K562 (cell line): ENCODE data around the gene PRDX1. TPM values are rescaled to one million over a fixed set of nuclear protein-coding genes. Genes with fewer than 3 reads are reported as not detected.
A peak's percentile ranks its signal among the peaks of the same experiment; 100 is the strongest.

Experiments used
- FOXA3 ChIP-seq, 2 experiments: fragments of 450-650 bp in 1 of 2; sonication (generic) in 1 of 2; formaldehyde crosslinking; IDR thresholded peaks in 1 of 2; conservative IDR thresholded peaks in 1 of 2; 2 replicates each; pipeline versions ENCODE4 v1.4.0 to v1.8.0; 2020 to 2022; ENCODE audit warnings: mild to moderate bottlenecking in 2 of 2, missing genetic modification reagents in 1 of 2
- FOXK1 ChIP-seq: sonication (generic); formaldehyde crosslinking; IDR thresholded peaks from 2 replicates; pipeline ENCODE4 v1.8.0; 2022; ENCODE audit warnings: missing genetic modification reagents, mild to moderate bottlenecking, borderline replicate concordance
- PRDM10 ChIP-seq: fragments of 450-650 bp; IDR thresholded peaks from 2 replicates; pipeline ENCODE4 v1.6.1; 2018; ENCODE audit not compliant: partially characterized antibody
- RHOXF2B ChIP-seq: fragments of 250-450 bp; sonication (Bioruptor Pico); conservative IDR thresholded peaks from 2 replicates; pipeline ENCODE4 v1.5.1; 2021
- ZNF318 ChIP-seq, 2 experiments: fragments of 450-650 bp; IDR thresholded peaks; 2 replicates each; pipeline ENCODE4 v1.6.1; 2016; ENCODE audit warnings: mild to moderate bottlenecking in 2 of 2, borderline replicate concordance in 1 of 2, low read depth in 1 of 2, moderate library complexity in 1 of 2
- polyA plus RNA-seq, 8 experiments: library from polyadenylated mRNA; depleted of rRNA in 4 of 8; stranded (reverse) in 5 of 8; unstranded in 3 of 8; fragments of >200 nt; fragmentation: Nextera tagmentation in 2 of 8; fragmentation: Illumina TruSeq in 1 of 8; extraction: Ambion mirVana in 2 of 8; extraction: Trizol in 1 of 8; gene quantifications; 2 replicates each; pipeline versions ENCODE4 v1.2.1 to v1.2.3, GENCODE V29; 2011 to 2014; ENCODE audit warnings: inconsistent platforms in 1 of 8, missing spikeins in 1 of 8
- total RNA-seq, 7 experiments: library from RNA; depleted of rRNA in 6 of 7; stranded (reverse); fragments of >200 nt in 6 of 7; fragmentation: Illumina TruSeq in 2 of 7; extraction: Trizol in 2 of 7; gene quantifications; 2 replicates each; pipeline versions ENCODE4 v1.2.1 to v1.2.3, GENCODE V29; 2011 to 2021; ENCODE audit warnings: low replicate concordance in 1 of 7

The PRDX1 gene
- total and polyA plus RNA-seq, 9 of the 15 experiments (the other 6 are each of a cell fraction or from before 2014, with no cell fraction given) = 748 to 2,388 (median 1,045) TPM

GRCh38 chr1:45522324-45523104 is 830 bp upstream of the PRDX1 start (continued):
- TF ChIP-seq PRDM10 (peak; percentile 71), ZNF318 (IDR thresholded peaks at IDR 0.05; ENCODE audit: borderline replicate concordance in 1 of 2, low read depth in 1 of 2) (0 out of 4 replicates have a peak, but pooled peaks of 1 of the 2 experiments have one; percentile 27), RHOXF2B (no peak), FOXA3 (CRISPR knock-in tag; conservative IDR thresholded peaks at IDR 0.05 in 1 of 2, IDR thresholded peaks at IDR 0.05 in 1 of 2) (no peak; a peak in 1 of 4 replicates), FOXK1 (CRISPR knock-in tag) (0 out of 2 replicates have a peak, but pooled peaks have one; percentile 41)
